ENCODE data around the gene KLHL1. TPM values are rescaled to one million over a fixed set of nuclear protein-coding genes. Genes with fewer than 3 reads are reported as not detected.

KLHL1 gene
- total RNA-seq, 1 donor = not detected

DNA sequence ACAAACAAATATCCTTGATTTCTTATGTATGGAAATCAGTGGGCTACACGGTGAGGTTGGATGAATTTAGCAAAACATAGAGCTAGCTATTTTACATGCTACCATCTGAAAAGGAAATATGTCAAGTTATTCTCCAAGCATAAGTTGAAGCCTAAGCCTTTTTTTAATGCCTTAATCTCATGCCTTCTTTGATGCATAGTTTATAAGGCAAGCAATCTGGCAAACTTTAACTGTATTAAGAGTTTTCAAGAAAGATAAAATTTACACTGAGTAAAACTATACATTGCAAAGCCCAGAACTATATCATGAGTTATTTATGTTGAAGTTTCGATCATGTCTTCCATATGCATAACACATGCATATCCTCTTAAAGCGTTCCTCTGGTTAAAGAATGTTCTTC, 85.6 kb downstream of the KLHL1 start:
- no peak for DNase-seq (ENCODE audit: insufficient read length, low spot score, missing footprints)
- Histone ChIP-seq H3K4me1 (ENCODE audit: insufficient read depth, low read length) (no peaks in the 10 kb centered on the region), H3K27me3 (ENCODE audit: insufficient read depth, low read length) (no peaks in the 10 kb centered on the region)

DNA sequence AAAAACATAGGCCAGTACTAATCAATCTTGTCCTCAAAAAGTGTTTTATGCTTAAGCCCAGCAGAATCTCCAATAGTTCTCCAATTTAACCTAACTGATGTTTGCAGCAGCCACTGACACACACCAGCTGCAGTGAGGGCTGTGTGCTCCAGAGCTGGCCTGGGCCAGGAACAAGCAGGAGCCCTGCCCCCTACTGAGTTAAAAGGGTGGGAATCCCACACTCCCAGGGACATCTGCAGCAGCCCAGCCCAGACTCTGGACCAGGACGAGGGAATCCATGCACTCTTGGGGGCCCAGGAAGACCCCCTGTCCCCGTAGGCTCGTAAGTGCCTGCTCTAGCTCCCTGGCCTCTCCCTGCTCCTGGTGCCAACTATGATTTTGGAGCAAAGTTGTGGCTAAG, 92.1 kb downstream of the KLHL1 start:
- H4K20me1 ChIP-seq (ENCODE audit: insufficient read depth, low read length) = no peaks in the 10 kb centered on the region
- H3K79me2 ChIP-seq (ENCODE audit: insufficient read depth, low read length) = no peaks in the 10 kb centered on the region
- no peak overlapping the region for H3K4me2 ChIP-seq (ENCODE audit: insufficient read depth, low read length)
- H3K36me3 ChIP-seq (ENCODE audit: insufficient read depth, low read length) = no peaks in the 10 kb centered on the region
- H3K4me1 ChIP-seq (ENCODE audit: insufficient read depth, low read length) = no peaks in the 10 kb centered on the region
- H3K27ac ChIP-seq (ENCODE audit: low read depth, low read length) = no peak overlapping the region
- H3K4me3 ChIP-seq (ENCODE audit: insufficient read depth, low read length) = no peak overlapping the region
- no peak overlapping the region for H2AFZ ChIP-seq (ENCODE audit: low read length)
- no peaks in the 10 kb centered on the region for H3K27me3 ChIP-seq (ENCODE audit: insufficient read depth, low read length)
- no peak for DNase-seq (ENCODE audit: insufficient read length, low spot score, missing footprints)
- H3K9me3 ChIP-seq (ENCODE audit: low read depth, low read length) = peaks cover 3% of the 10 kb centered on the region
- TF ChIP-seq, protein P1, sequence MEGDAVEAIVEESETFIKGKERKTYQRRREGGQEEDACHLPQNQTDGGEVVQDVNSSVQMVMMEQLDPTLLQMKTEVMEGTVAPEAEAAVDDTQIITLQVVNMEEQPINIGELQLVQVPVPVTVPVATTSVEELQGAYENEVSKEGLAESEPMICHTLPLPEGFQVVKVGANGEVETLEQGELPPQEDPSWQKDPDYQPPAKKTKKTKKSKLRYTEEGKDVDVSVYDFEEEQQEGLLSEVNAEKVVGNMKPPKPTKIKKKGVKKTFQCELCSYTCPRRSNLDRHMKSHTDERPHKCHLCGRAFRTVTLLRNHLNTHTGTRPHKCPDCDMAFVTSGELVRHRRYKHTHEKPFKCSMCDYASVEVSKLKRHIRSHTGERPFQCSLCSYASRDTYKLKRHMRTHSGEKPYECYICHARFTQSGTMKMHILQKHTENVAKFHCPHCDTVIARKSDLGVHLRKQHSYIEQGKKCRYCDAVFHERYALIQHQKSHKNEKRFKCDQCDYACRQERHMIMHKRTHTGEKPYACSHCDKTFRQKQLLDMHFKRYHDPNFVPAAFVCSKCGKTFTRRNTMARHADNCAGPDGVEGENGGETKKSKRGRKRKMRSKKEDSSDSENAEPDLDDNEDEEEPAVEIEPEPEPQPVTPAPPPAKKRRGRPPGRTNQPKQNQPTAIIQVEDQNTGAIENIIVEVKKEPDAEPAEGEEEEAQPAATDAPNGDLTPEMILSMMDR (IDR thresholded peaks at IDR 0.05; ENCODE audit: extremely low read depth, low read depth, low read length) = no peak

More for the DNA sequence above, 85.6 kb downstream of the KLHL1 start:
- TF ChIP-seq, protein P1 (IDR thresholded peaks at IDR 0.05; ENCODE audit: extremely low read depth, low read depth, low read length) = no peak
- Histone ChIP-seq H3K9me3 (ENCODE audit: low read depth, low read length) (no peaks in the 10 kb centered on the region), H4K20me1 (ENCODE audit: insufficient read depth, low read length) (no peaks in the 10 kb centered on the region), H3K4me2 (ENCODE audit: insufficient read depth, low read length) (no peak overlapping the region), H2AFZ (ENCODE audit: low read length) (no peak overlapping the region), H3K27ac (ENCODE audit: low read depth, low read length) (no peak overlapping the region), H3K4me3 (ENCODE audit: insufficient read depth, low read length) (no peak overlapping the region), H3K36me3 (ENCODE audit: insufficient read depth, low read length) (no peaks in the 10 kb centered on the region), H3K79me2 (ENCODE audit: insufficient read depth, low read length) (no peaks in the 10 kb centered on the region)

DNA sequence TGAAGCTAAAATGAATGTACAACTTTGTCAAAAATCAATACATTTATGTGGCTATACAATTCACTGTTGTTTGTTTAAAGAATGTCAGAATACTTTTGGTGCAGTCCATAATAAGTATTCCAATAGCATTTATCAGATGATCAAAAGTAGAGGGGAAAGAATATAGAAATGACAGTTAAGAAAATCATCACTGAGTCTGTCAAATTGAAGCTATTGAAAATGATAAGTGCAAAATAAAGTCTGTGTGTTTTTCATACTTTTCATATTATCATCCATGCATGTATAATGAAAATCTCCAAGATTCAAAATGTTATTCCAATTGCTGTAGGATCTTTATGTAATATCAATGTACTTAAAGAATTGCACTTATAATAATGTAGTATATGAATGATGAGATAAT, 93.9 kb downstream of the KLHL1 start:
- TF ChIP-seq, protein P1 (IDR thresholded peaks at IDR 0.05; ENCODE audit: extremely low read depth, low read depth, low read length) = no peak
- DNase-seq (ENCODE audit: insufficient read length, low spot score, missing footprints) = peak; percentile 19
- H4K20me1 ChIP-seq (ENCODE audit: insufficient read depth, low read length) = no peaks in the 10 kb centered on the region
- H3K4me3 ChIP-seq (ENCODE audit: insufficient read depth, low read length) = no peak overlapping the region
- no peaks in the 10 kb centered on the region for H3K27me3 ChIP-seq (ENCODE audit: insufficient read depth, low read length)
- H3K4me2 ChIP-seq (ENCODE audit: insufficient read depth, low read length) = no peak overlapping the region
- no peak overlapping the region for H2AFZ ChIP-seq (ENCODE audit: low read length)
- no peaks in the 10 kb centered on the region for H3K79me2 ChIP-seq (ENCODE audit: insufficient read depth, low read length)
- H3K36me3 ChIP-seq (ENCODE audit: insufficient read depth, low read length) = no peaks in the 10 kb centered on the region
- no peak overlapping the region for H3K27ac ChIP-seq (ENCODE audit: low read depth, low read length)
- H3K4me1 ChIP-seq (ENCODE audit: insufficient read depth, low read length) = no peaks in the 10 kb centered on the region
- peaks cover 3% of the 10 kb centered on the region for H3K9me3 ChIP-seq (ENCODE audit: low read depth, low read length)

DNA sequence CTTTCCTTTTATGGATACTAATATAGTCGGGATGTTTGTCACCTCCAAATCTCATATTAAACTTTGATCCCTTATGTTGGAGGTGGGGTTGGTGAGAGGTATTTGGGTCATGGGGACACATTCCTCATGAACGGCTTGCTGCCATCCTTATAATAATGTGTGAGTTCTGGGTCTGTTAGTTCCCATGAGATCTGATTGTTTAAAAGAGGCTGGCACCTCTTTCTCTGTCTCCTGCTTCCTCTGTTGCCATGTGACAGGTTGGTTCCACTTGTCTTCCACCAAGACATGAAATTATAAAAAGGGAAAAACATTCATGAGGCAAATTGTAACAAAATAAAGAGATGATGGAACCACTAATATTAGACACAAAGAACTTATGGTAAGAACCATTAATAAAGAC, 108.4 kb downstream of the KLHL1 start:
- Histone ChIP-seq H3K27ac (ENCODE audit: low read depth, low read length) (no peak overlapping the region), H3K4me2 (ENCODE audit: insufficient read depth, low read length) (no peak overlapping the region), H4K20me1 (ENCODE audit: insufficient read depth, low read length) (no peaks in the 10 kb centered on the region), H3K36me3 (ENCODE audit: insufficient read depth, low read length) (no peaks in the 10 kb centered on the region), H2AFZ (ENCODE audit: low read length) (no peak overlapping the region), H3K9me3 (ENCODE audit: low read depth, low read length) (no peaks in the 10 kb centered on the region), H3K27me3 (ENCODE audit: insufficient read depth, low read length) (no peaks in the 10 kb centered on the region), H3K4me1 (ENCODE audit: insufficient read depth, low read length) (no peaks in the 10 kb centered on the region), H3K4me3 (ENCODE audit: insufficient read depth, low read length) (no peak overlapping the region), H3K79me2 (ENCODE audit: insufficient read depth, low read length) (no peaks in the 10 kb centered on the region)
- TF ChIP-seq, protein P1 (IDR thresholded peaks at IDR 0.05; ENCODE audit: extremely low read depth, low read depth, low read length) = no peak
- no peak for DNase-seq (ENCODE audit: insufficient read length, low spot score, missing footprints)
